Right forelimb (tissue), 1 donor: ENCODE results near the gene B3GALNT2.
A peak's percentile ranks its signal among the peaks of the same experiment; 100 is the strongest.
"Not testable (repeated sequence)": the region's sequence is repeated elsewhere in the genome, so short reads cannot be mapped to it uniquely, and the experiment has no call there.

ENCODE experiments used
- DNase-seq: peaks from one replicate; pipeline ENCODE4 v3.0.0-alpha.2; 2018

The B3GALNT2 gene

DNA sequence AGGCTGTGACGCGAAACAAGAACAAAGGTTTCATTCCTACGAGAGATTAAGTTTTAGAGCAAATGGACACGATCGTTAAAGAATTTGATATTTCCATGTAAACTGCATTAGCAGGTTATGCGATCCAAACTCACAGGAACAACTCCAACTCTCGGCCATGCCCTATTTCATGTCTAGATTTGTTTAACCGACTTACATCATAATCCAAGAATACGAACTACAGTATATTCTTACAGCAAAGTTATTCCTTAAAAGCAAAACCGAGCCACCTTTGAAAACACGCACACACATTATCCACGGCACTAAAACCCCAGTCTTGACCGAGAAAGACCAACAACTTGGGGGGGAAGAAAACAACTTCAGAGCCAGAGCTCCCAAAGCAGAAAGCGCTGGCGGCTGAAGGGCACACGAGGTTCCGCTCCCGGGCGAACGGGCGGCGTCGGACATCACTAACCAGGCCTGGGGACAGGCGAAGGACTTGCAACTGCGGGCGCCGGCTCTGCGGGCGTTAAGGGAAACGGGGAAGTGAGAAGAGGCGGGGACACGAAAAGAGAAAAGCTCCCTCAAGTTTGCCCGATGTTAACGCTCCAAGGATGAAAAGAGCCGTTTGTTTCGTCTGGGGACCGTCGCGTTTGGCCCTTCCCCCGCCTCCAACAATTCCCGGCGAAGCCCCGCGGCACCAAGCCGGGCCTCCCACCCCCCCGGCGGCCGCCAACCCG lies 690 bp downstream of the B3GALNT2 start:
- peak; percentile 77 for DNase-seq

DNA sequence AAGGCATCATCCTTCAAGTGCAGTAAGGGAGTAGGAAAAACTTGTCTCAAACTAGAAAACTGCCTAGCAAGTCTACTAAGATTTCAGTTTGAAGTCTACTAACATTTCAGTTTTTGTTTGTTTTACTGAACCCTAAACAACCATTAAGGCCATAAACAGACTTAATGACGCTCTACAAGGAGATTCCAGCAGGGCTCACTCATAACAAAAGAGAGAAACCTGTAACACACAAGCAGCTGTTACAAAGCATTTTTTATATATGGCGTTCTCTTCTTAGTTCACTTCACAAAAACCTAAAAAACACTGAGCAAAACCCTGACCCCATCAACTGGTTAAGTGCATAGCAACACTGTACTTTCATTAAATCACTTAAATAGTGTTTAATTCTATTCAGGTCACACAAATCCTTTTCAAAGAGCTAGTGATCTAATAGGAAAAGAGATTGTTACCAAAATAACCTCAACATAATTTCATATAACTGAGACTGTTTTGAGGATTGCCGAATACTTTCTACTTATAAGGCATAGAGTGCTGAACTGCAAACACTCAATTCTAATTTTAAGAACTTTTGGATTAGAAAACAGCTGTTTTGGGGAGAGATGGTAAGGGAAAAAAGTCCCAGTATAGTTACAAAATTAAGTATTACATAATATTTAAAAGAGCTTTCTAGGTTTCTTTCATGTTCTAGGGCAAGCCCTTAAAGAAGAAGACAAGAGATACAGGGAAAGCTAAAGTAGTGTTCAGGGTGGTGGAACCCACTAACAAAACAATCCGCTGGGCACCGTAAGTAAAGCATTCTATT lies 1.4 kb downstream of the B3GALNT2 start:
- no peak for DNase-seq

DNA sequence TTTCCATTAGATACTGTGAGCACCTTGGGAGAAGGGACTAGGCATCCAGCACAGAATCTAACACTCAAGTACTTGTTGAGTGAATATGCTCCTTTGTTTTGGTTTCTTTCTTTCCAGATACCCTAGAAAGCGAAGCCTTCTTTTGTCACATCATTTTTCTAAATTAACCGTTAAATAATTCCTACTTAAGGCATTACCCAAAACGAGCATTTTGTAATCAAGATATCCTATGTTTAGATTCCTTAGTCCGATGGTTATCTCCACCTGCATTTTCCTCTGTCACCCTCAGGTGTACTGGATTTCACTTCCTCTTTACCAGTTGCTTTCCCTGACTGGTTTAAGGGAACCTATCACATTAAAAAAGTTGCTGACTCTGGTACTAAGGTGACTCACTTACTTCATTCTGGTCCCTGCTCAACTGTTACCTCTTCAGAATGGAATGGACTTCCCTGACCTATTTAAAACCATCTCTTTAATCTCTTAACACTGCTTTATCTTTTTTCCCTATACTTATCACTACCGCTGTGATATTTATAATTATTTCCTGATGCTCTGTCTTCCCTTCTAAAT lies 3.2 kb downstream of the B3GALNT2 start:
- no peak for DNase-seq

DNA sequence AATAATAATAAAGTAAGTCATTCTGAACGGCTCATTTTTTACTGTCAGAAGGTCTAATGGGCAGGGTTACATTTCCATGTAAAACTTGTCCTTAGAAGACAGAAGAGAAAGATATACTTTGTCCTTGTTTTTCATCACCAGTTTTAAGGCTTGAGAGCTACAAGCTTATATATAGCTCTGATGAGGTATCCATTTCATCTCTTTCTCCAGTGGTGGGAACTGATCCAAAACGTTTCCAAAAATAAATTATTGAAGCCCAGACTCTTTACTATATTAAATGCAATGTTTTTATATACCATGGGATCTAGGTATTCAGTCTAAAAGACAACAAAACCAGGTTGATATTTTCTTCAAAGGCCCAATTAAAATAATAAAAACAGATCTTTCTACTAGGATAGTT lies 8.7 kb downstream of the B3GALNT2 start:
- DNase-seq: no peak

DNA sequence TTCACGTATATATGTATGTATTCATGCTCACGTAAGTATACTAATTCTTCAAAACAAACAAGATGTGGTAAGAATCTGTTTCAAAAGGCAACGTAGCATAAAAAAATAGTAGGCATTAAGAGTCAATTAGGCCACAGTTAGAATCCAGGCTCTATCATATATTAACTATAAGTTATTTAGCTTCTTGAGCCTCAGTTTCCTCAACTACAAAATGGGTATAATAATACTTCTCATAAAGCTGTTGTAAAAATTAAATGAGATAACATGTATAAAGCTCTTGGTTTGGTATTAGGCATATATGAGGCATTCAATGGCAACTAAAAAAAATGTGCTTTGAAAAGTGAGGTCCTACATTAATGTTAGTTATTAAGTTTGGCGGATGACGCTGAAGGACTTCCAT lies 9.2 kb downstream of the B3GALNT2 start:
- no peak for DNase-seq

DNA sequence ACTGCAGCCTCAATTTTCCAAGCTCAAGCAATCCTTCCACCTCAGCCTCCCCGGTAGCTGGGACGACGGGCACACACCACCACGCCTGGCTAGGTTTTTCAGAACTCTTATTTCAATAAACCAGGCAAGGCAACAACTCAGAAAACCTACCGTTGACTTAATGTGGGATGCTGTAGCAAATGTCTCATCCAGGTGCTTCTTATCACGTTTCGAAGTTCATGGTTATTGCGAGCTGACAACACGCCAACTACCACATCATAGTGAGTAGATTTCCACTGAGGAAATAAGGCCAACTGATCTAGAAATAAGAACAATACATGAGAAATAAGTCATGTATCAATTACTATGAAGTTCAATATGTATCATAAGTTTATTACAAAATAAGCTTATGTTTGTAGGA lies 9.7 kb downstream of the B3GALNT2 start:
- no peak for DNase-seq

DNA sequence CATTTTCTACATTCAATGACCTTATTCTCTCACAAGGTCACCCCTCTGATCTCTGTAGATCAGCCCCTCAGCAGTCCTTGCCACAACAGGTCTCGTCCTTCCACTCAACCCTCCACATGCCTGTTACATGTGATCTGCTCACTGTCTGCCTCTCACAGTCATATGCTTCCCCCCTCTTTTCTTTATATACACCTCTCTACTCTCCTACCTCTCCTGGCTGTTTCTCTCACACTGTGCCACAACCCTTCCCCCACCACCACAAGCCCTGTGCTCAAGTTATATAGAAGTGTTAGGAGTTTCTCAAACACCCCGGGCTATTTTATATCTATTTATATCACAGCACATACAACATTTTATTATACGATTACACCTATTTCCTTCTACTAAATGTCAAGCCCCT lies 12.6 kb downstream of the B3GALNT2 start:
- no peak for DNase-seq

DNA sequence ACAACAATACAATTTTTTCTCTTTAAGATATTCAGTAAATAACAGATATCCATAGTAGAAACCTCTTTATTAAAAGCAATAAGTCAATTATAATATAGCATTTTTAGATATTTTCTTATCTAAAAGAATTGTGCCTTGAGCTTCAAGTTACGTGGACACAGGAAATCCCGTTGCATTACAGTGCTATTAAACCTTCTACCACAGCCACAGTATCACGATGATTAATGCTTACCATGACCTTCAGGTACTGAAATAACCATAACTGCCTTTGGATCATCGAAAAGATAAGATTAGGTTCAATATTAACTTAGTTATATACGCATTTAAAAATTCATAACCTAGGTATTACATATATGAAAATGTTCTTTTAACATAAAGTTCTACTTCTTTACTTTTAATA lies 17.9 kb downstream of the B3GALNT2 start:
- no peak for DNase-seq

DNA sequence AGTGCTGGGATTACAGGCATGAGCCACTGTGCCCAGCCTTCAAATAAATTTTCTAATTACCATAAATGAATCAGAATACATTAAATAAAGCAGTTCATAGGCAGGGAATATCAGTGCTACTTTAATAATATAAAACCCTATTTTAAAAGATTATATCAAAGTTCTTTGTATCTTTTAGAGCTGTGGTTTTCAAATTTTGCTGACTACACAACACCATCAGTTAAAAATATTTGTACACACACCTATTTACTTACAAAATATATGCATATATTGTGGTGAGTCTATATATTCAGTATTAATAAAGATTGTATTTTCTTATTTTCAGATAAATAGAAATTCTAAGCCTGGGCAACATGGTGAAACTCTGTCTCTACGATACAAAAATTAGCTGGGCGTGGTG lies 18.7 kb downstream of the B3GALNT2 start:
- DNase-seq: no peak

DNA sequence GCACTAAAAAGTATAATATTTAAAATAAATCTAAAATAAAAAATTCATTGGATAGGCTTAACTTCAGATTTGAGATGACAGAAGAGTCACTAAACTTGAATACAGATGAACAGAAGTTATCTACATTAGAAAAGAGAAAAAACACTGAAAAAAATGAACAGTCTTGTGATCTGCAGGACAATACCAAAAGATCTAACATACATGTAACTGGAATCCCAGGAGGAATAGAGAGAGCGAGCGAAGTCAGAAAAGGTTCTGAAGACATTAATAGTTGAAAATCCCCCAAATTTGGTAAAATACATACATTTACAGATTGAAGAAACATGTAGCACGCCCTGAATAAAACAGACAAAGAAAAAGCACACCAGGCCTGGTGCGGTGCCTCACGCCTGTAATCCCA lies 21.2 kb downstream of the B3GALNT2 start:
- no peak for DNase-seq

DNA sequence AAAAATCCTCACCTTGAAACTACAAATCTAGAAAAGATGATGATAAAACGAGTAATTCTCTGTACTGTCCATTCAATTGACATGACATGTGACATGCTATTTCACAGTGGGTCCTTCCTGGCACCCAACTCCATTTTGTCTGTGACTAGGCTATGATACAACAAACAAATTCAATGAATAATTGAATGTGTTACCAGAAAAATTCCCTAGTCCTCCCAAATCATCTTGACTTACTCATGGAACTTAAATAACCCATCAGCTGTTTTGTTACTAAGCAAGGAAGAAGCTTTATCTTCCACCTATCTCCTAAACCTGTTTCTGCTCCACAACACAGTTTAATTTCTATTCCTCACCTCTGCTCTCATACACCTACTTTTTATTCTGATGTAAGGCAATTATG lies 30.4 kb downstream of the B3GALNT2 start:
- DNase-seq: no peak

DNA sequence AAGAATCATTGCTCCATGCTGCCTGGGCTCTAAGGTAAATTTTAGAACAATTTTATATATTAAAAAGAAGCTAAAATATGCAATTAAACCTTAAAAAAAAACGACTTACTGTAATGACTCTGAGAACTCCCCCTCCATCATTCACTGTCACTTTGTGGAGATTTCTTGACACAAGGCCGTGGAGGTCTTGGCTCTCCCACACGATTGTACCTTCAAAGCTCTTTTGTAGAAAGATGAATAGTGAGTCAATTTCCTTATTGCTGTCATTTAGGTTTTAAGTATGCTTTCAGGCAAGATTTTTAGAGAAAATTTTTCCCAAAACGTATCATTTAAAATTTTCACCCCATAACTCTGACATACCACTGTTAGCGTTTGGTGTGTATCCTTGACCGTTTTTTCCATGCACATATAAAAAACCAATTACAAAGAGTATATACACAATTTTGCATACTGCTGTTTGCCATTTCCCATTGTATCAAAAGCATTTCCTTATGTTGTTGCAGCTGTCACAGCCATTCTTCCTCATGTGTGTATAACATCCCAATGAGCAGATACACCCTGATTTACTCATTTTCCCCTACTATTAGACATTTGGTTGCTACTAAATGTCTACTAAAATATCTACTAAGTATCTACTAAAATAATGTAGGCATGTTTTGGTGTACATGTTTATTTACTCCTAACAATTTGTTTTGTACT lies 33.4 kb downstream of the B3GALNT2 start:
- no peak for DNase-seq

DNA sequence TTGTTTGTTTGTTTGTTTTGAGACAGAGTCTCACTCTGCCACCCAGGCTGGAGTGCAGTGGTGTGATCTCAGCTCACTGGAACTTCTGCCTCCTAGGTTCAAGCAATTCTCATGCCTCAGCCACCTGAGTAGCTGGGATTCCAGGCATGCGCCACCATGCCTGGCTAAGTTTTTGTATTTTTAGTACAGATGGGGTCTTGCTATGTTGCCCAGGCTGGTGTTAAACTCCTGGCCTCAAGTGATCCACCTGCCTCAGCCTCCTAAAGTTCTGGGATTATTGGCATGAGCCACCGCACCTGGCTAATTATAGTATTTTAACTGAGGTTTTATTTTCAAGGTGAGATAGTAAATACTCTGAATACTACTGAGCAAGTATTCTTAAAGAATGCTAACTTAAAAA lies 34.4 kb downstream of the B3GALNT2 start:
- not testable (repeated sequence) for DNase-seq

DNA sequence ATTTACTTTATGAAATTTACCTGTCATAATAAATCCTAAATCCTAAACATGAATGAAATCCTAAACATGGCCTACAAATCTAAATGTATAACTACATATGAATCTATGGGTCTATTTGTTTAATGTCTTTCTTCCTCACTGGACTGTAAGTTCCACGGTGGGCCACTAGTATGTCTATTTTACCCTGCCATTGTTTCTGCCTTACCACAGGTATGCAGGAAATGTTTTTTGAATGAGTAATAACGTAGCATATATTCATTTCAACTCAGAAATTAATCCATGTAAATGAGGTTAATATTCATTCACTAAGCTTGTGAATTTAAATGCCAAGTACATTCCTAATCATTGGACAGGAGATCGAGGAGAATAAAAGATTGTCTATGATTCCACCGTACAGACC lies 35.3 kb downstream of the B3GALNT2 start:
- no peak for DNase-seq

DNA sequence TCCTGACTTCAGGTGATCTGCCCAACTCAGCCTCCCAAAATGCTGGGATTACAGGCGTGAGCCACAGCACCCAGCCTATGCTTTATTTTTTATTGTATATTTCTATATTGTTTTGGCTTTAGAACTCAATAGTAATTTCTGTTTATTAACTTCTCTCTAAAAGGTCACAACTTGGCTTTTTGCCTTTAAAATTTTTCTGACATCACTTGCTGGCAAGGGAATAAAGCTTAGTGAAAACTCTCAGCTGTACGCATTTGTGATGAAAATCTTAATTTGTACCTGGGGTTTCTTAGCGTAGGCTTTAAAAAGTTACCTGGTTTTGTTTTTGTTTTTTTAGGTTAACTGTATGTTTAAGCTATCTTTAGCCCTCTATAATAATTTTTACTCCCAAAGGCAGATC lies 36.2 kb downstream of the B3GALNT2 start:
- no peak for DNase-seq

DNA sequence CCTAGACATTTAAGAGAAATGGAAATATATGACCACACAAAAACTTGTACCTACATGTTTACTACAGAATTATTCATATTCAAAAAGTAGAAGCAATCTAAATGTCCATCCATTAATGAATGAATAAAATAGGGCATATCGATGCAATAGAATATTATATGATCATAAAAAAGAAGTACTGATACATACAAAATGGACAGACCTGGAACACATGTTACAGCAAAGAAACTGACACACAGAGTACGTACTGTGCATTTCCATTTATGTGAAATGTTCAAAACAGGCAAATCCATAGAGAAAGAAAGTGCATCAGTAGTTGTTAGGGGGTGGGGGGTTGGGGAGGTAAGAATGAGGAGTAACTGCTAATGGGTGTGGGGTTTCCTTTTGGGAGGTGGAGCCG lies 39.2 kb downstream of the B3GALNT2 start:
- DNase-seq: no peak

DNA sequence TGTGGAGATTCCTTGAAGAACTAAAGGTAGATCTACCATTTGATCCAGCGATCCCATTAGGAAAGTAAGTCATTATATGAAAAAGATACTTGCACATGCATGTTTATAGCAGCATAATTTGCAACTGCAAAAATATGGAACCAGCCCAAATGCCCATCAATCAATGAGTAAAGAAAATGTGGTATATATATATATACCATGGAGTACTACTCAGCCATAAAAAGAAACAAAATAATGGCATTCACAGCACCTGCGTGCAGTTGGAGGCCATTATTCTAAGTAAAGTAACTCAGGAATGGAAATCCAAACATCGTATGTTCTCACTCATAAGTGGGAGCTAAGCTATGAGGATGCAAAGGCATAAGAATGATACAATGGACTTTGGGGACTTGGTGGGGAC lies 41.4 kb downstream of the B3GALNT2 start:
- not testable (repeated sequence) for DNase-seq

DNA sequence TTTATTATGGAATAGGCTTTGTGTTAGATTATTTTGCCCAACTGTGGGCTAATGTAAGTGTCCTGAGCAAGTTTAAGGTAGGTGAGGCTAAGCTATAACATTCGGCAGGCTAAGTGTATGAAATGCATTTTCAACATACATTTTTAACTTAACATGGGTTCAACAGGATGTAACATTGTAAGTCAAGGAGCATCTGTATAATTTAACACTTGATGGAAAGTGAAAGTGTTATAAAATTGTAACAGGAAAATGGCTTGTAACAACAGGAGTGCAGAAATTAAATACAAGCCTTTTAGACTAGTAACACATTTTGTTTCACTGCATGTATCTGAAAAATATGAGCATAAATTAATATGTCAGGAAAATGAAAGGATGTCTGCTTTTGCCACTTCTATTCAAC lies 42.3 kb downstream of the B3GALNT2 start:
- no peak for DNase-seq

DNA sequence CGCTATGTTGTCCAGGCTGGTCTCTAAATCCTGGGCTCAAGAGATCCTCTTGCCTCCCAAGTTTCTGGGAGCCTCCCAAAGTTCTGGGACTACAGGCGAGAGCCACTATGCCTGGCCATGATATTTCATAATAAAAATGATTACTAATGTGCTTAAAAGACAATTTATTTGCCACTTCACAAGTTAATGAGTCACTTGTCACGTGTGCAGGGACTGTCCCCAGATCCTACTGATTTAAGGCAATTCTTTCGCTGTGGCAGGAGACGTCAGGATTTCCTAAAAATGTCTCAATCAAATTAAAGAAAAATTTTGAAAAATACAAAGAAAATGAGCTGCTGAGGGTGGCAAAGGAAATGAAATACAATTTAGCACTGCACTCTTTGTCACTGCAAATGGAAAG lies 43.5 kb downstream of the B3GALNT2 start:
- no peak for DNase-seq

DNA sequence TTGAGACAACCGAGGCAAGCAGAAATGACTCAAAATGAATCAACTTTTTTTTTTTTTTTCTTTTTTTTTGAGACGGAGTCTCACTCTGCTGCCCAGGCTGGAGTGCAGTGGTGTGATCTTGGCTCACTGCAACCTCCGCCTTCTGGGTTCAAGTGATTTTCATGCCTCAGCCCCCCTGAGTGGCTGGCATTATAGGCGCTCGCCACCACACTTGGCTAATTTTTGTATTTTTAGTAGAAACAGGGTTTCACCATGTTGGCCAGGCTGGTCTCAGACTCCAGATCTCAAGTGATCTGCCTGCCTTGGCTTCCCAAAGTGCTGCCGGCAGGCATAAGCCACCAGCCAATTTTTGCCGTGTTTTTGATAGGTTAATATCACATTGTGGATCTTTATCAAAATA lies 46.4 kb downstream of the B3GALNT2 start:
- DNase-seq: not testable (repeated sequence)

DNA sequence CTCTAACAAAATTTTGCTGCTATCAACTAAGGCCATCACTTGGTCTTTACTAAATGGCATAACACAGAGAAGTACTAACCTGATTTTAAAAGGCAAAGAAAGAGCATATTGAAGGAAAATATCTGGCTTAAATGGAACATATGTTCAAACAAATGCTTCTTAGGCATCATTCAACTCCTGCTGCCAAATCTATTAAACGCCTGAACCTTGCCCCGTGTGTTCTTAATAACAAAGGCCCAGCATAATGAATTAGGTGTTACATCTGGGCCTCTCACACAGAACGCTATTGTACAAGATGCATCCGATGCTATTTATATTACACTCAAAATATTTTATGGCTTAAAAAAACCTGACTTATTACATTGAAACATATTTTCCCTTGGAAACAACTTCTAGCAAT lies 48.4 kb downstream of the B3GALNT2 start:
- no peak for DNase-seq

DNA sequence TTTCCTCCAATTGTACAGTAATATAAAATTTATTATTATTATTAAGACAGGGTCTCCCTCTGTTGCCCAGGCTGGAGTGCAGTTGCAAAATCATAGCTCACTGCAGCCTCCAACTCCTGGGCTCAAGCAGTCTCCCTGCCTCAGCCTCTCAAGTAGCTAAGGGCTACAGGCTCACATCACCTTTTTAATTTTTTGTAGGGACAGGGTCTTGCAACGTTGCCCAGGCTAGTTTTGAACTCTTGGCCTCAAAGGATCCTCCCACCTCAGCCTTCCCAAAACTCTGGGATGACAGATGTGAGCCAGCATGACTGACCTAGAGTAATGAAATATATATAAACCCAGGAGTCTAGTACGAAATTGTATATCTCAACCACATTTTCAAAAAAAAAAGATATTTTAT lies 49.2 kb downstream of the B3GALNT2 start:
- no peak for DNase-seq

DNA sequence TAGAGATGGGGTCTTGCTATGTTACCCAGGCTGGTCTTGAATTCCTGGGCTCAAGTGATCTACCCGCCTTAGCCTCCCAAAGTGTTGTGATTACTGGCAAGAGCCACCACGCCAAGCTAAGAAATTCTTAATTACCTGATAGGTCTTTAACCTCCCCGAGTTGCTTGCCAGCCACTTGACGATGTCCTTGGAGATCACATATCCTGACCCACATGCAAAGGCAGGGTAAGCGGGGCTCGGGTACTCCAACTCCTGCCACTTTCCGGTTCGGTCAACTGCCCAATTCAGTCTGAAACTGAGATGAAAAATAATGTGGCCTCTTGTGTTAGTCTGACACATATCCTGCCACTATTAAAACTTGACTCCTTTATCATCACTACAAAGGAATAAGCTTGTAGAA lies 50.2 kb downstream of the B3GALNT2 start:
- DNase-seq: no peak
